Measurements from ENCODE around the gene CCDC71.

Gene CCDC71

GRCh38 chr3:49175530-49175929 is 9.4 kb upstream of the CCDC71 start:
- H4K20me1 ChIP-seq (ENCODE audit: insufficient read depth) = no peaks in the 10 kb centered on the region
- H3K4me3 ChIP-seq (IDR thresholded peaks at IDR 0.05; ENCODE audit: insufficient read depth, low read depth, low read length) = no peak overlapping the region
- TF ChIP-seq CTCF (conservative IDR thresholded peaks at IDR 0.05; ENCODE audit: low read depth, low read length) = no peak
- no peaks in the 10 kb centered on the region for H3K4me1 ChIP-seq (ENCODE audit: low read depth, poor library complexity, severe bottlenecking)
- H3K79me2 ChIP-seq (ENCODE audit: insufficient read depth, low read depth) = no peaks in the 10 kb centered on the region
- no peak overlapping the region for H3K27ac ChIP-seq
- H3K27me3 ChIP-seq (ENCODE audit: insufficient read depth, low read depth) = no peaks in the 10 kb centered on the region
- H2AFZ ChIP-seq (ENCODE audit: low read depth) = no peak overlapping the region
- no peaks in the 10 kb centered on the region for H3K36me3 ChIP-seq (ENCODE audit: insufficient read depth)
- no peak overlapping the region for H3K4me2 ChIP-seq
- H3K9ac ChIP-seq = no peak overlapping the region

- Histone ChIP-seq H3K4me1 (ENCODE audit: low read depth, poor library complexity, severe bottlenecking) (no peaks in the 10 kb centered on the region), H3K9ac (no peak overlapping the region), H3K79me2 (ENCODE audit: insufficient read depth, low read depth) (no peaks in the 10 kb centered on the region), H3K36me3 (ENCODE audit: insufficient read depth) (no peaks in the 10 kb centered on the region), H4K20me1 (ENCODE audit: insufficient read depth) (no peaks in the 10 kb centered on the region), H3K27ac (no peak overlapping the region), H2AFZ (ENCODE audit: low read depth) (no peak overlapping the region), H3K4me2 (no peak overlapping the region), H3K27me3 (ENCODE audit: insufficient read depth, low read depth) (no peaks in the 10 kb centered on the region), H3K4me3 (IDR thresholded peaks at IDR 0.05; ENCODE audit: insufficient read depth, low read depth, low read length) (no peak overlapping the region)
- no peak for TF ChIP-seq CTCF (conservative IDR thresholded peaks at IDR 0.05; ENCODE audit: low read depth, low read length)
Observed at GRCh38 chr3:49174397-49174985, 8.4 kb upstream of the CCDC71 start.

GRCh38 chr3:49173792-49174170 is 7.7 kb upstream of the CCDC71 start:
- Histone ChIP-seq H3K79me2 (ENCODE audit: insufficient read depth, low read depth) (no peaks in the 10 kb centered on the region), H3K27me3 (ENCODE audit: insufficient read depth, low read depth) (no peaks in the 10 kb centered on the region), H2AFZ (ENCODE audit: low read depth) (no peak overlapping the region), H3K4me3 (IDR thresholded peaks at IDR 0.05; ENCODE audit: insufficient read depth, low read depth, low read length) (no peak overlapping the region), H3K36me3 (ENCODE audit: insufficient read depth) (no peaks in the 10 kb centered on the region), H4K20me1 (ENCODE audit: insufficient read depth) (no peaks in the 10 kb centered on the region), H3K27ac (no peak overlapping the region), H3K9ac (no peak overlapping the region), H3K4me1 (ENCODE audit: low read depth, poor library complexity, severe bottlenecking) (no peaks in the 10 kb centered on the region), H3K4me2 (no peak overlapping the region)
- no peak for TF ChIP-seq CTCF (conservative IDR thresholded peaks at IDR 0.05; ENCODE audit: low read depth, low read length)

- Histone ChIP-seq H3K4me3 (IDR thresholded peaks at IDR 0.05; ENCODE audit: insufficient read depth, low read depth, low read length) (no peak overlapping the region), H3K9ac (no peak overlapping the region)
- TF ChIP-seq CTCF (conservative IDR thresholded peaks at IDR 0.05; ENCODE audit: low read depth, low read length) = no peak
Observed at GRCh38 chr3:49173116-49173791, 7.1 kb upstream of the CCDC71 start.

More at GRCh38 chr3:49173116-49173791, 7.1 kb upstream of the CCDC71 start:
- H4K20me1 ChIP-seq (ENCODE audit: insufficient read depth) = no peaks in the 10 kb centered on the region
- H3K4me1 ChIP-seq (ENCODE audit: low read depth, poor library complexity, severe bottlenecking) = no peaks in the 10 kb centered on the region
- no peaks in the 10 kb centered on the region for H3K36me3 ChIP-seq (ENCODE audit: insufficient read depth)
- no peak overlapping the region for H3K4me2 ChIP-seq
- H2AFZ ChIP-seq (ENCODE audit: low read depth) = no peak overlapping the region
- H3K27me3 ChIP-seq (ENCODE audit: insufficient read depth, low read depth) = no peaks in the 10 kb centered on the region
- no peaks in the 10 kb centered on the region for H3K79me2 ChIP-seq (ENCODE audit: insufficient read depth, low read depth)
- no peak overlapping the region for H3K27ac ChIP-seq

All from KMS-11 (cell line).